ENCODE data around the gene SIGLEC10.

Gene SIGLEC10

GRCh38 chr19:51394050-51394836 is 23.2 kb downstream of the SIGLEC10 start:
- DNase-seq (ENCODE audit: low spot score), result peak; percentile 95

DNA sequence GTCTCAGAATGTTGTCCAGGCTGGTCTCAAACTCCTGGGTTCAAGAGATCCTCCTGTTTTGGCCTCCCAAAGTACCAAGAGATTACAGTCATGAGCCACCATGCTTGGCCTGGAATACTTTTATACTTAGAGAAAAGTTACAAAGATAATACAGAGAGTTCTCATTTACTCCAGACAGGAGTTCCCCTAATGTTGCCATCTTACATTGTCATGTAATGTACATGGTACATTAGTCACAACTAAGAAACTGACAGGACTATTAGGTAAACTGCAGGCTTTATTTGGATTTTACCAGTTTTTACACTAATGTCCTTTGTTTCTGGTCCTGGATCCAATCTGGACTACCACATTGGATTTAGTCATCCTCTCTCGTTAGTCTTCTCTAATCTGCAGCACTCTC is 24.7 kb downstream of the SIGLEC10 start:
- no peak for DNase-seq (ENCODE audit: low spot score)

DNA sequence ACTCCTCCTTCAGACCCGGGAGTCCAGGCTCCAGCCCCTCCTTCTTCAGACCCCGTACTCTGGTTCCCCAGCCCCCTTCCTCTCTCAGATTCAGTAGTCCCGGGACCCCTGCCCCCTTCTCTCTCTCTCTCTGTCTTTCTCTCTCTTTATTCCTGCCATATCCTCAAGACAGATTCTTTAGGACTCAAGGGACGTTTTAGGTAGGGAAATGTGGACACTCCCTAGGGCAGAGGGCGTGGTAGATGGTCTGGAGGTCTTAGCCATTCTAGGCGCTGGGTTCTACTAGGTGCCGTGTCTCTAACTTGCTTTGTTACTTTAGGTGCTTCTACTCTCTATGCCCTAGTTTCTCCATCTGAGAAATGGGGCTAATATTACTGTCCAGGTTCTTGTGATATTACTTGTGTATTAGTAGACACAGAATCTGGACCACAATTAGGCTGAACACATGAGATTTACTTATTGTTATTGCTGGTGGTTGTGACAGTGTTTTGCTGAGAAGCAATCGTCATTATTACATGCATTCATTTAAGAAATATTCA is 26.3 kb downstream of the SIGLEC10 start:
- no peak for DNase-seq (ENCODE audit: low spot score)

DNA sequence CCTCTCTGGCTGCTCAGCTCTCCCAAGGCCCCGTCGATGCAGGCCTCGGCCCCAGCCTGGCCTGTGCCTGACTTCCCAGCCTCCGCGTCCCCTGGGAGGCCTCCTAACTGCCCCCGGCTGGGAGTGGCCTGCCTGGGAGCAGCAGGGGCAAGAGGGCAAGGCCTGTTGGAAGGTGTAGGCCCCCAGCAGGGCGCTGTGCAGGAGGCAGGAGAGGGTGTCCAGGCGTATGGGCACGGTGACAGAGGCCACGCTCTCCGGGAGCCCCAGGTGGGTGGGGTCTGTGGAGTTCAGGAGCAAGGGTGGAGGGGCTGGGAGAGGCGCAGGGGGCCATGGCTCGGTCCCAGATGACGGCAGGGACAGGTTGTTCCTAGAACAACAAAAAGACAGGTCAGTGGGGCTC is 28.3 kb downstream of the SIGLEC10 start:
- DNase-seq (ENCODE audit: low spot score), result no peak

- no peak for DNase-seq (ENCODE audit: low spot score)
Observed at GRCh38 chr19:51387924-51388389, 29.5 kb downstream of the SIGLEC10 start, which contains the start of gene LIM2. Gene LIM2, minus strand, starts transcription at chr19:51387974. Its CDS starts 531 bp downstream, at chr19:51387443.

- DNase-seq (ENCODE audit: low spot score), result no peak
Observed at GRCh38 chr19:51386882-51387520, 30.4 kb downstream of the SIGLEC10 start.

GRCh38 chr19:51382004-51382403 is 35.4 kb downstream of the SIGLEC10 start:
- no peak for DNase-seq (ENCODE audit: low spot score)

DNA sequence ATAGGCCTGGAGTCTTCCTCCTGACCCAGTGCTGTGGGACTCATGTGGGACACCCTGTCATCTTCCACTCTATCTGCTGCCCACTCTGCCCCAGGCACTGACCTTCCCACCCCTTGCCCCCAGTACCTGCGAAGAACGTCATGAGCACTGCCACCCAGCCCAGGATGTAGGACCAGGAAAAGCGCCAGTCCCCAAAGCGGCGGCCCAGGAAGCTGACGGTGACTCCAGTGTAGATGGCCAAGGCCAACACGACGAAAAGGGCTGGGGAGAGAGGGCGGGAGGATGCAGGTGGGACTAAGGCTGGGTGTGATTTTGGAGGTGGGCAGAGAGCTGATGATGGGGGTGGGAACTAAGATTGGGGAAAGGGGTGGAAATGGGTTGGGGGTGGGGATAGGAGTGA is 37.1 kb downstream of the SIGLEC10 start:
- DNase-seq (ENCODE audit: low spot score), result no peak

DNA sequence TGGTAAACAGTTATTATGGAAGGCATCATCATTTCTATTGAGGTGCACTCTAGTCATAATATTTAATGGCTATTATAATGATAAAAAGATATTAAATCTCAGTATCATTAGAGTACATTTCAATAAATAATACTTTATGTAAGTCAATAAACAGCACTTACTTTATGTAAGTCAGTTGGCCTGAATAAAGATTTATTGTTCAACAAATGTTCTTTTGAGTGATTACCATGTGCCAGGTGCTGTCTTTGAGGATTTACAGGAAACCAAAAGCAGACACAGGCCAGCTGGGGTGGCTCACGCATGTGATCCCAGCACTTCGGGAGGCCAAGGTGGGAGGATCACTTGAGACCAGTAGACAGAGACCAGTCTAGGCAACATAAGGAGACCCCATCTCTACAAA is 40.0 kb downstream of the SIGLEC10 start:
- no peak for DNase-seq (ENCODE audit: low spot score)

DNA sequence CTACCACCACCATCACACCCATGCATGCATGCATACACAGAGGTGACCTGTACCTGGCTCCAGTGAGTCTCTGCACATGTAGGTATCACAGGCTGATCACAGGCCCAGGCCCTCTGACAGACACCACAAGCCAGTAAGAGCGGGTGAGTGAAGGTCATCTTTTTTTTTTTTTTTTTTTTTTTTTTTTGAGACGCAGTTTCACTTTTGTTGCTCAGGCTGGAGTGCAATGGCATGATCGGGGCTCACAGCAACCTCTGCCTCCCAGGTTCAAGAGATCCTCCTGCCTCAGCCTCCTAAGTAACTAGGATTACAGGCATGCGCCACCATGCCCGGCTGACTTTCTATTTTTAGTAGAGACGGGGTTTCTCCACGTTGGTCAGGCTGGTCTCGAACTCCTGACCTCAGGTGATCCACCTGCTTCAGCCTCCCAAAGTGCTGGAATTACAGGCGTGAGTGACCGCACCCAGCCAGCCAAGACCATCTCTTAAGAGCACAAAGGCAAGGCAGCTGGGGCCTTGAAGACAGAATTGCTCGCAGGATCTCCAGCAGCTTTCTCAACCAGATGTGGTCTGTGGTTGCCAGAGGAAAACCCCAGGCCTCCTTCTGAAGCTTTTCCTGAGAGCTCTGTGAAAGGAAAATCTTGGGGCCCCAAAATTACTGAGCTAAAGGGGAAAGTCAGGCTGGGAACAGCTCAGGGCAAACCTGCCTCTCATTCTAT is 41.8 kb downstream of the SIGLEC10 start:
- no peak for DNase-seq (ENCODE audit: low spot score)

DNA sequence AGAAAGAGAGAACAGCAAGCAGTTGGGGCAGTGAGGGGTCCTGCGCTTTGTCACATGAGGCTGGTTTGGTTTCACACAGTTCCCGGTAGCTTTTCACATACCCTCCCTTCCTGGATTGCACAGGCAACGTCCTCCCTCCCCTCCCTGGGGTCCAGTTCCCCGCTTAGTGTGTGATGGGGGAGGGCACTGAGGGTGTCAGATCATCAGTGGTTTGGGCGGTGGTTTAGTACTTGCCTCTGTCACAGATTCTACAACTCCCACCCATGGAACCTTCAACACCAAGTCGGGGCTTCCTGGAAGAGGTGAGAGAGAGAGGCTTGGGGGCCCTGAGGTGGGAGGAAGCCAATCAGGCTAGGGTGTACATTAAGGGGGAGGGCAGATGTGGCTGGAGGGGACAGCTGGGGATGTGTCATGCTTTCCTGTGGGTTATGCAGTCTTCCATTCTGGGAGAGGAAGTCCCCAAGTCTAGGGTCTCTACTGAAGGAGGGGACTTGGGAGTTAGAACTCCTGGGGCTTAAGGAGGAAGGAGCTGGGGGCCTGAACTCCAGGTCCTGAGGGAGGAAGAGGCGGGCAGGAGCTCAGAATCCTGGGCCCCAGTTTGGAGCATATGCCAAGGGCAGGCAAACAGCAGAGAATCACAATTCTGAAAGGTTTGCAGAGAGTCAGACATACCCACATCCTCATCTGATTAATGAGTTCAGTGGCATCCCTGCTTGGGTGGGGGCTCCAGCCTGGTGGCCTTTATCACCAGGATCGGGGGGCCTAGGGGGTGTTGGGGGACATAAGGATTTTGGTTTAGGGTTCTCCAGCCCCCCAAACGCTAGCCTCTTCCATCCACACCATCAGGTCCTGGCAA is 44.6 kb downstream of the SIGLEC10 start, which contains the start of gene NKG7:
NKG7 (minus strand) TSS at position 6 of the 856 bp plus-strand sequence. CDS start 119 bp downstream, outside the sequence.
- no peak for DNase-seq (ENCODE audit: low spot score)

DNA sequence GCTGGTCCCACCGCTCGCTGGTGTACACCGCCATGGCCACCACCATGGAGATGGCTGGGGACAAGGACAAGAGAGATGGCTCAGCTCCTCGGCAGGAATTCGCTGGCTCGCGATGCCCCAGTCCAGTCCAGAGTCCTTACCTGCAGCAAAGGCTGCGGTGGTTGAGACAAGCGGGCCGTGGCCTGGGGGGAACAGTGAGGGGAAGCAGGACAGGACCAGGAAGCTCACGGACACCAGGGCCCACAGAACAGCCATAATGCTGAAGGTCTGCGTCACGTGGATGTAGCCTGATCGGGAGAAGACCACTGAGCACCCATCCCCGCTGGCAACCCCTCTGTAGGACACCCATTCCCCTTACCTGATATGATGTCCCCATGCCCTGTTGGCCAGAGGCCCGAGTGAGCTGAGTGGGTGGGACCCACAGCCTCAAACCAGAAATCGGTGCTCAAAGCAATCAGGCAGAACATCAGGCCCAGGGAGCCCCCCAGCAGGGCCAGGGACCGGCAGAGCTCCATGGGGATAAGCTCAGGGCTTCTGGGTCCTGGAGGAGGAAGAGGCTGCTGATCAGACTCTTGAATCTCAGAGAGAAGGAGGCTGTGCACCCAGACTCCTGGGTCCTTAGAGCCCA is 45.3 kb downstream of the SIGLEC10 start:
- no peak for DNase-seq (ENCODE audit: low spot score)

GRCh38 chr19:51371186-51371690 is 46.2 kb downstream of the SIGLEC10 start:
- no peak for DNase-seq (ENCODE audit: low spot score)

DNA sequence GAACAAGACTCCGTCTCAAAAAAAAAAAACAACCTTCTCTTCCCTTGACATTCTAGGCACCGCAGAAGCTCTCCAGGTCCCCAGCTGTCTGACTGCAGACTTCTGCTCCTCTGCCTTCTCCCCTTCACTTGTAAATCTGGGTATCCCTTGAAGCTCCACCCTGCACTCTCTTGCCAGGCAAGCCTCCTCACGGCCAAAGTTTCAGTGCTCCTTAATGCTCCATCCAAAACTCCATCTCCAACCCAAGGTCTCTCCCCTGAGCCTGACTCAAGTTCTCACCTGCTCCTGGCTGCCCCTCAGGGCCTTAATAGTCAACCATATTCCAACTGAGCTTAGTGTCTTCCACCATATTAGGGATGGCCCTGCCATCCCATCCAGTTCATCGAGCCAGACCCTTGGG is 47.2 kb downstream of the SIGLEC10 start:
- no peak for DNase-seq (ENCODE audit: low spot score)

GRCh38 chr19:51368366-51369282 is 48.8 kb downstream of the SIGLEC10 start, which contains the start of gene CLDND2:
Gene CLDND2, minus strand, starts transcription at chr19:51369003. Its CDS starts 426 bp downstream, at chr19:51368577.
- peak; percentile 11 for DNase-seq (ENCODE audit: low spot score)

- peak; percentile 98 for DNase-seq (ENCODE audit: low spot score)
Observed at GRCh38 chr19:51367565-51368365, 49.7 kb downstream of the SIGLEC10 start.

GRCh38 chr19:51367255-51367564 is 50.2 kb downstream of the SIGLEC10 start:
- no peak for DNase-seq (ENCODE audit: low spot score)

GRCh38 chr19:51366389-51367254 is 50.8 kb downstream of the SIGLEC10 start:
- DNase-seq (ENCODE audit: low spot score), result peak; percentile 99

Data from globus pallidus (tissue), 1 donor.